ENCODE measurements around the gene TNS1. TPM values are rescaled to one million over a fixed set of nuclear protein-coding genes. Genes with fewer than 3 reads are reported as not detected.

The TNS1 gene
- total RNA-seq, 1 donor from 2014 or later = 219 TPM

DNA sequence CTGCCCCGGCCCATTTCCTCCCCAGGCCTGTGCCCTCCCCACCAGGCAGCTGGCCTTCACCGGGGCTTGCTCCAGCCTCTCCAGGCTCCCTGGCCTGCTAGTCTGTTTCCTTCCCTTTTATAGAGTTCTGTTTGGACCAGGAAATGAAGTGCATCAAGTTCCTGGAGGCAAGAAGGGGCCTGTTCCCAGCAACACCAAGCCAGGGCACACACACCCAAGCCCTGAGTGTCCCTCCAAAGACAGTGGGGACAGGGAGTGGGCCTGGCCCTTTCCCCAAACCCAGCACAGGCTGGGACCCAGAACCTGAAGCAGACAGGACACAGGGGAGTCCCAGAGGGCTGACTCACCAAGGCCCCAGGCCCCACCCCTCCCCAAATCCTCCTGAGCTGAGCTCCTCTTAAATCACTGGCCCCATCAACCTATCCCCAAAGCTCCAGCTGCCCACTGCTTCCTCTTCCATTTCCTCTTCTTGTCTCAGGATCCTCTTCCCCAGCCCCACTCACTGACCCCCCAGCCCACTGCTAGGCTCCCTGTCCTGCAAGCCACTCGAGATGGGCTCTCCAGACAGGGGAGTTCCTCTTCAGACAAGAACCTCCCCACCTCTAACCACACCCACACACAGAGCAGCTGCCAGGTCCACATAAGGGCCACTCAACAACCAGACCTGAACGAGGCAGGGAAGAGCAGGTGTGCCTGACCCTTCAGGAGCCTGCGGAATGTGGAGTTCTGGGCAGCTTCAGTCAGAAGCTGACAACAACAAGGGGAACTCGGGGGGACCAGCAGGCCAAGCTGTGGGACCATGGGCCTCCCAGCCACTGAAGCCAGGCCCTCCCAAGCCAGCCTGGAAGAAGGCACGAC, 74.2 kb downstream of the TNS1 start:
- Histone ChIP-seq H3K4me2 (ENCODE audit: low read length) (peak overlapping the region; percentile 26), H3K27ac (ENCODE audit: low read depth, low read length) (peak overlapping the region; percentile 24), H3K36me3 (ENCODE audit: insufficient read depth, low read length) (peaks cover 9% of the 10 kb centered on the region), H2AFZ (ENCODE audit: low read depth, low read length) (no peak overlapping the region), H3K9me3 (ENCODE audit: insufficient read depth, low read depth, low read length) (no peaks in the 10 kb centered on the region), H3K27me3 (ENCODE audit: insufficient read depth, low read length) (no peaks in the 10 kb centered on the region), H3K9ac (ENCODE audit: low read length) (peak overlapping the region; percentile 30), H4K20me1 (ENCODE audit: insufficient read depth, low read length) (peaks cover 3% of the 10 kb centered on the region), H3K4me3 (ENCODE audit: insufficient read depth, low read depth, low read length) (no peak overlapping the region), H3K79me2 (ENCODE audit: insufficient read depth, low read length) (peaks cover 100% of the 10 kb centered on the region), H3K4me1 (ENCODE audit: insufficient read depth, low read length) (peaks cover 61% of the 10 kb centered on the region)
- FAIRE-seq = no peak
- Mint-ChIP-seq H3K27ac (ENCODE audit: unreplicated experiment) (peak overlapping the region; percentile 97), H3K4me1 (ENCODE audit: low read depth, unreplicated experiment) (peaks cover 88% of the 10 kb centered on the region), H3K9me3 (ENCODE audit: unreplicated experiment) (peaks cover 2% of the 10 kb centered on the region), H3K27me3 (ENCODE audit: low read depth, unreplicated experiment) (no peaks in the 10 kb centered on the region), H3K4me3 (ENCODE audit: unreplicated experiment) (no peak overlapping the region), H3K36me3 (ENCODE audit: low read depth, unreplicated experiment) (peaks cover 26% of the 10 kb centered on the region)
- DNase-seq (ENCODE audit: low read depth) = no peak
- TF ChIP-seq, protein P1, sequence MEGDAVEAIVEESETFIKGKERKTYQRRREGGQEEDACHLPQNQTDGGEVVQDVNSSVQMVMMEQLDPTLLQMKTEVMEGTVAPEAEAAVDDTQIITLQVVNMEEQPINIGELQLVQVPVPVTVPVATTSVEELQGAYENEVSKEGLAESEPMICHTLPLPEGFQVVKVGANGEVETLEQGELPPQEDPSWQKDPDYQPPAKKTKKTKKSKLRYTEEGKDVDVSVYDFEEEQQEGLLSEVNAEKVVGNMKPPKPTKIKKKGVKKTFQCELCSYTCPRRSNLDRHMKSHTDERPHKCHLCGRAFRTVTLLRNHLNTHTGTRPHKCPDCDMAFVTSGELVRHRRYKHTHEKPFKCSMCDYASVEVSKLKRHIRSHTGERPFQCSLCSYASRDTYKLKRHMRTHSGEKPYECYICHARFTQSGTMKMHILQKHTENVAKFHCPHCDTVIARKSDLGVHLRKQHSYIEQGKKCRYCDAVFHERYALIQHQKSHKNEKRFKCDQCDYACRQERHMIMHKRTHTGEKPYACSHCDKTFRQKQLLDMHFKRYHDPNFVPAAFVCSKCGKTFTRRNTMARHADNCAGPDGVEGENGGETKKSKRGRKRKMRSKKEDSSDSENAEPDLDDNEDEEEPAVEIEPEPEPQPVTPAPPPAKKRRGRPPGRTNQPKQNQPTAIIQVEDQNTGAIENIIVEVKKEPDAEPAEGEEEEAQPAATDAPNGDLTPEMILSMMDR (IDR thresholded peaks at IDR 0.05; ENCODE audit: insufficient read depth, low read depth, low read length) = no peak
- no peak for TF ChIP-seq EZH2 (IDR thresholded peaks at IDR 0.05; ENCODE audit: insufficient read depth, low read length)

- no peaks in the 10 kb centered on the region for H3K27me3 ChIP-seq (ENCODE audit: insufficient read depth, low read length)
- Mint-ChIP-seq H3K36me3 (ENCODE audit: low read depth, unreplicated experiment) (peaks cover 26% of the 10 kb centered on the region), H3K4me1 (ENCODE audit: low read depth, unreplicated experiment) (peaks cover 87% of the 10 kb centered on the region), H3K27ac (ENCODE audit: unreplicated experiment) (peak overlapping the region; percentile 58), H3K27me3 (ENCODE audit: low read depth, unreplicated experiment) (no peaks in the 10 kb centered on the region), H3K4me3 (ENCODE audit: unreplicated experiment) (no peak overlapping the region), H3K9me3 (ENCODE audit: unreplicated experiment) (peaks cover 2% of the 10 kb centered on the region)
- H3K4me2 ChIP-seq (ENCODE audit: low read length) = peak overlapping the region; percentile 26
- peaks cover 3% of the 10 kb centered on the region for H4K20me1 ChIP-seq (ENCODE audit: insufficient read depth, low read length)
- DNase-seq (ENCODE audit: low read depth) (no peak), FAIRE-seq (no peak)
- TF ChIP-seq, protein P1 (IDR thresholded peaks at IDR 0.05; ENCODE audit: insufficient read depth, low read depth, low read length) = no peak
- TF ChIP-seq EZH2 (IDR thresholded peaks at IDR 0.05; ENCODE audit: insufficient read depth, low read length) = no peak
- no peaks in the 10 kb centered on the region for H3K9me3 ChIP-seq (ENCODE audit: insufficient read depth, low read depth, low read length)
- H3K9ac ChIP-seq (ENCODE audit: low read length) = peak overlapping the region; percentile 30
- H3K27ac ChIP-seq (ENCODE audit: low read depth, low read length) = no peak overlapping the region
- peaks cover 100% of the 10 kb centered on the region for H3K79me2 ChIP-seq (ENCODE audit: insufficient read depth, low read length)
- peaks cover 9% of the 10 kb centered on the region for H3K36me3 ChIP-seq (ENCODE audit: insufficient read depth, low read length)
- no peak overlapping the region for H2AFZ ChIP-seq (ENCODE audit: low read depth, low read length)
- no peak overlapping the region for H3K4me3 ChIP-seq (ENCODE audit: insufficient read depth, low read depth, low read length)
- H3K4me1 ChIP-seq (ENCODE audit: insufficient read depth, low read length) = peaks cover 61% of the 10 kb centered on the region
Observed at GRCh38 chr2:217927601-217928323, 75.0 kb downstream of the TNS1 start.
